Measurements from ENCODE around the gene NEUROG1. TPM values are rescaled to one million over a fixed set of nuclear protein-coding genes. Genes with fewer than 3 reads are reported as not detected.

NEUROG1 gene
- total and polyA plus RNA-seq, 10 of the 15 experiments (the other 5 are each of a cell fraction or from before 2014, with no cell fraction given), result not detected

- Histone ChIP-seq H2AFZ (ENCODE audit: control insufficient read depth, low read depth, low read length) (no peak overlapping the region), H3K9me3 (replicated peaks; ENCODE audit: control insufficient read depth, insufficient read depth, low read length) (no peaks in the 10 kb centered on the region; the same call in 2 of the 3 replicates), H3K79me2 (ENCODE audit: control insufficient read depth, insufficient read depth, low read length) (no peaks in the 10 kb centered on the region), H3K9ac (ENCODE audit: control insufficient read depth, insufficient read depth, low read length) (no peak overlapping the region), H3K36me3 (ENCODE audit: control insufficient read depth in 2 of 2, insufficient read depth in 2 of 2, low read length in 1 of 2) (no peaks in the 10 kb centered on the region), H3K27ac (ENCODE audit: control insufficient read depth, insufficient read depth) (no peak overlapping the region), H3K4me3 (no peak overlapping the region), H3K27me3 (replicated peaks in 1 of 2; ENCODE audit: control insufficient read depth in 2 of 2, insufficient read depth in 2 of 2, low read length in 1 of 2) (peaks cover 9 to 11% of the 10 kb centered on the region in 2 experiments), H4K20me1 (ENCODE audit: control insufficient read depth, insufficient read depth) (no peaks in the 10 kb centered on the region), H3K4me2 (ENCODE audit: control insufficient read depth, insufficient read depth) (no peak overlapping the region), H3K4me1 (ENCODE audit: control insufficient read depth, insufficient read depth, low read length) (no peaks in the 10 kb centered on the region)
- ChIA-PET POLR2A (no interaction called here), CTCF (interaction anchor here (1.0 kb wide), 1 partner anchor 17 kb away, joined by 3 read pairs; no protein-coding TSS in a partner anchor), SMC1A (ENCODE audit: uncharacterized antibody, unreplicated experiment) (no interaction called here), RAD21 (ENCODE audit: unreplicated experiment) (no interaction called here)
- intact Hi-C loops (cut with micrococcal nuclease; ENCODE audit: unreplicated experiment) (no loop called here), in situ Hi-C loops (cut with MboI) (no loop called here)
- TF ChIP-seq ZNF217 (IDR thresholded peaks at IDR 0.05), result no peak
- no peak for TF ChIP-seq SUZ12 (IDR thresholded peaks at IDR 0.05; ENCODE audit: unreplicated experiment)
- TF ChIP-seq MEF2B (IDR thresholded peaks at IDR 0.05; ENCODE audit: partially characterized antibody, poor library complexity, severe bottlenecking), result no peak
- no peak for TF ChIP-seq SUPT20H (IDR thresholded peaks at IDR 0.05; ENCODE audit: borderline replicate concordance, control insufficient read depth, low read depth, low read length)
- no peak for TF ChIP-seq YBX1 (IDR thresholded peaks at IDR 0.05)
- no peak for TF ChIP-seq CREB1 (IDR thresholded peaks at IDR 0.05; ENCODE audit: low read depth)
- TF ChIP-seq IRF5 (IDR thresholded peaks at IDR 0.05; ENCODE audit: borderline replicate concordance), result no peak
- no peak for TF ChIP-seq E2F8 (IDR thresholded peaks at IDR 0.05; ENCODE audit: low read depth, partially characterized antibody)
- TF ChIP-seq JUNB (IDR thresholded peaks at IDR 0.05), result no peak
- no TSS peak for BruUV-seq (replicated peaks)
- no peak for DNase-seq (ENCODE audit: low read depth, low spot score)
- 34% methylated on average over 47 of the region's 61 CpGs for WGBS (ENCODE audit: insufficient coverage, insufficient replicate concordance, low lambda C conversion rate, missing lambda C conversion rate)
- no peak for ATAC-seq
- FAIRE-seq, result no peak
These were observed 950 bp downstream of the NEUROG1 start for GRCh38 chr5:135534609-135535419.

Measured in GM12878 (cell line).